Islet precursor cell (in vitro differentiated cells): ENCODE results near the gene ZSWIM3.
A peak's percentile ranks its signal among the peaks of the same experiment; 100 is the strongest.
"Not testable (repeated sequence)": the region's sequence is repeated elsewhere in the genome, so short reads cannot be mapped to it uniquely, and the experiment has no call there.

ENCODE experiments used
- DNase-seq: peaks from one replicate; pipeline ENCODE4 v3.0.0-alpha.2; 2018

Gene ZSWIM3

GRCh38 chr20:45890985-45891983, 33.9 kb downstream of the ZSWIM3 start, which contains the start of the genes CTSA and NEURL2:
CTSA (plus strand) TSS chr20:45891335; CDS start chr20:45891569, 234 bp downstream.
NEURL2 (minus strand) TSS chr20:45891208; CDS start chr20:45890991, 217 bp downstream.
- DNase-seq = peak; percentile 93

DNA sequence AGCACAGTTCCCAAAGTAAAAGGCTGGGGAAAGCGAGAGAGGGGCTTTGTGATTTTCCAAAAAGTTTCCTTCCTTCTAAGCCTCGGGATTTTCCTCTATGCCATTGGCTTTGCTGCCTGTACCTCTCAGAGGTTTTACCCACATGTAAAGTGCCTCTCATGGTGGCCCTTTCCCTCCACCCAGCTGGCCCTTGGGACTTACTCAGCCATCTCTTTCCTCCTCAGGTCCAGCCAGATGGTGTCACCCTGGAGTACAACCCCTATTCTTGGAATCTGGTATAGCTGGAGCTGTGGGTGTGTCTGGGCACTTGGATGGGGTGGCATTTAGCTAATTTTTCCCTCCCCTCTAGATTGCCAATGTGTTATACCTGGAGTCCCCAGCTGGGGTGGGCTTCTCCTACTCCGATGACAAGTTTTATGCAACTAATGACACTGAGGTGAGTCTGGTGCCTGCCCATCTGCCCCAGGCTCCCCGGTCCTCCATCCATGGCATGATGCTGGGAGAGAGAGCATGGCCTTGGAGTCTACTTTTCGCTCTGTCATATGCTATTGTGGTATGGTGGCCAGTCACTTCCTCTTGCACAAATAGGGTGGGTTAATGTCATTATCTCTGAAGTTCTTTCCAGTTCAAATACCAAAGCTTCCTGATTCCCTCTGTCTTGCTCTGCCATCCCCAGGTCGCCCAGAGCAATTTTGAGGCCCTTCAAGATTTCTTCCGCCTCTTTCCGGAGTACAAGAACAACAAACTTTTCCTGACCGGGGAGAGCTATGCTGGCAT, 34.8 kb downstream of the ZSWIM3 start:
- DNase-seq = no peak

DNA sequence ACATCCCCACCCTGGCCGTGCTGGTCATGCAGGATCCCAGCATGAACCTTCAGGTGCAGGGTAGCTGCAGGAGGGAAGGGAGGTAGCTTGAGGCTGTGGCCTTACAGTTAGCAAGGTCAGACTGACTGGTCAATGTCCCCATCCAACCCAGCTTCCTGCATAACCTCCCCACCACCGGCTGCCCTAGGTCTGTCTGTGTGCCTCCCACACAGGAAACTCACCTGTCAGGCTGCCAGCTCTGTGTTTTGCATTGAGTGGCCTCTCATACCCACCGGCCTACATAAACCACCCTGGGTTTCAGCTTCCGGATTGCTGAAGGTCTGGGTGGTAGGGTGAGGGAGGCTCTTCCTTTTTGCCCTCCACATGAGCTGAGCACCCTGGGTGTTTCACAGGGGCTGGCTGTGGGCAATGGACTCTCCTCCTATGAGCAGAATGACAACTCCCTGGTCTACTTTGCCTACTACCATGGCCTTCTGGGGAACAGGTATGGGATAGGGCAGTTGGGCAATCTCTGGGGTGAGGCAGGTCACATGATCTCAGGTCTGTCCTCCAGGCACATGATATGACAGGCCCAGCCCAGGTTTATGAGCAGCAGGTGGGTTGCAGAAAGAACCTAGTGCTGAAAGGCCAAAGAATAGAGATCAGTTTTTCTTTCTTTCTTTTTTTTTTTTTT, 35.5 kb downstream of the ZSWIM3 start:
- DNase-seq = no peak

DNA sequence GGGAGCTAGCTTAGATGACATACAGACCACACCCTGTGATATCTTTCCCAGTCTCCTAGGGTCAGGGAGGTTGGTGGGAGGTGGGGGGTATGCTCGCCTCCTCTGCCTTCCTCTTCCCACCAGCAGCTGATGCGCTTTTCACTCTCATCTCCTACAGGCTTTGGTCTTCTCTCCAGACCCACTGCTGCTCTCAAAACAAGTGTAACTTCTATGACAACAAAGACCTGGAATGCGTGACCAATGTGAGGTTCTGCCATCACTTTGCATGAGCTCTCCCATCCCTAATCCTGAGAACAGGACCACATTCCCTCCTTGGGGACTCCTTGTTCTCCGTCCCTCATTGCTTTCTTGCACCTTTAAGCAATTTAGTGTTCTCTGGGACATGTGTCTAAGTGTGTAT, 36.4 kb downstream of the ZSWIM3 start:
- no peak for DNase-seq

- DNase-seq = no peak
Measured at GRCh38 chr20:45894797-45895196, 37.4 kb downstream of the ZSWIM3 start.

DNA sequence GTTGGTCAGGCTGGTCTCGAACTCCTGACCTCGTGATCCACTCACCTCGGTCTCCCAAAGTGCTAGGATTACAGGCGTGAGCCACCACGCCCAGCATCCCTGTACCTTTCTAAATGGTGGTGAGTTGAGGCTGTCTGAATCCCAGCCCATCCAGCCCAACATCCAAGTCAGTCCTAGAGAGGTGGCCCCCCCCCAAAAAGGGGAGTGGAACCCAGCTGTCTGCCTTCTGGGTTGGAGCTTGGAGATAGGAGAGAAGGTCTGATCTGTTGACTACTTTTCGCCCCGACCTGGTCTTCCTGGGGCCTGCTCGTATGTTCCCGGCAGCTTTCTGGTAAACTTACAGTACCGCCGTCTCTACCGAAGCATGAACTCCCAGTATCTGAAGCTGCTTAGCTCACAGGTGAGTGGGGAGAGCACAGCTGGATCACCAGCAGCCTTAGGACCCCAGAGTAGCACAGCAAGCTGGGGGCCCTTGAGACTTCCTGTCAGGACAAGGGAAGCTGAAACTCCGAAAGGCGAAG, 39.3 kb downstream of the ZSWIM3 start:
- no peak for DNase-seq

DNA sequence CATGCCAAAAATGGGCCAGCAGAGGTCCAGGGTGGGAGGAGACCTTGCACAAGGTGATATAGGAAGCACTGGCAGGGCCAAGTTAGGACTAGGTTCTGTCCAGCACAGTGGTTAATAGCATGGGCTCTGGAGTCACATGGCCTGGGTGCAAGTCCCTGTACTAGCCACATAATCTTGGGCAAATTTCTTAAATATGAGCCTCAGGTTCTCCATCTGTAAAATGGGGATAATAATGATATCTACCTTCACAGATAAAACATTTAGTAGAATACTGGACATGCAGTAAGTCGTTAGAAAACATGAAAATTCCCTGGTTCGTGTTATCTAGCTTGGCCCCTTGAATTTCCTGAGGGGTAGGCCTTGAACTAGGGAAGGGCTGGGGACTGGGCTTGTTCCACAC, 39.9 kb downstream of the ZSWIM3 start:
- DNase-seq = no peak

GRCh38 chr20:45897692-45898091, 40.3 kb downstream of the ZSWIM3 start:
- no peak for DNase-seq

DNA sequence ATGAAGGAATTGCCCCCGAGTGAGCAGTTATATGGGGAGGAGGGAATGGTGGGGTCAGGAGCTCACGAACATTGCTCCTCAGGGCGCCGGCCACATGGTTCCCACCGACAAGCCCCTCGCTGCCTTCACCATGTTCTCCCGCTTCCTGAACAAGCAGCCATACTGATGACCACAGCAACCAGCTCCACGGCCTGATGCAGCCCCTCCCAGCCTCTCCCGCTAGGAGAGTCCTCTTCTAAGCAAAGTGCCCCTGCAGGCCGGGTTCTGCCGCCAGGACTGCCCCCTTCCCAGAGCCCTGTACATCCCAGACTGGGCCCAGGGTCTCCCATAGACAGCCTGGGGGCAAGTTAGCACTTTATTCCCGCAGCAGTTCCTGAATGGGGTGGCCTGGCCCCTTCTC, 40.9 kb downstream of the ZSWIM3 start:
- no peak for DNase-seq

DNA sequence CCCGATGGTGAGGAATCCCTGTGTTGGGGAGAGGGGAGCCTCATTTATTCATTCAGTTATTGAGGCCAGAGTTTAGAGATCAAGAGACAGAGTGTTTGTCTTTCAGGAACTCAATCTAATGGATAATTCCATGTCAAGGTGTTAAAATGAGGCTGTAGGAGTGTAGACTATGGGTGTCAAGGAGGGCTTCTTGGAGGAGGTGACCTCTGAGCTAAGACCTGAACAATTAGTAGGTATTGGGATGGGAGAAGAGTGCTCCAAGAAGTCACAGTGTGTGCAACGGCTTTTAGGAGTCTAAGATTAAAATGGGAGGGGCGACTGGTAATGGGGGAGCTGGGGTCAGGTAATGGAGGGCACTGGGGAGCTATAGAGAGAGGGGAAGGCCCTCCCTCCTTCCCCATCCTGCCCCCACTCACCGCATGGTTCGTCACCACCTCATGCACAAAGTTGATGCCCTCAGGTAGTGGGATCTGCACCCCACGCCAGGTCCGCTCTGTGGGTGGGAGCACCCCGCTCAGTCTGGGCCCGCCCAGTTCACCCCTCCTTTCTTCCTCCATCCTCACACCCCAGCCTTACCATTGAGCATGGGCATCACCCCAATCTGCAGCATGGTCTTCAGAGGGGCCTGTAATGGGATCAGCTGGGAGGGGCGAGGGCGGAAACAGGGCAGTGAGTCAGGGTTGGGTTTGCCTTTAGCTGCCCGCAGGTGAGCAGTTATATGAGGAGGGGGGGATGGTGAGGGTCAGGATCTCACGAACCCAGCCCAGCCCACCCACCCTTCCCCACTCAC, 41.8 kb downstream of the ZSWIM3 start:
- no peak for DNase-seq

DNA sequence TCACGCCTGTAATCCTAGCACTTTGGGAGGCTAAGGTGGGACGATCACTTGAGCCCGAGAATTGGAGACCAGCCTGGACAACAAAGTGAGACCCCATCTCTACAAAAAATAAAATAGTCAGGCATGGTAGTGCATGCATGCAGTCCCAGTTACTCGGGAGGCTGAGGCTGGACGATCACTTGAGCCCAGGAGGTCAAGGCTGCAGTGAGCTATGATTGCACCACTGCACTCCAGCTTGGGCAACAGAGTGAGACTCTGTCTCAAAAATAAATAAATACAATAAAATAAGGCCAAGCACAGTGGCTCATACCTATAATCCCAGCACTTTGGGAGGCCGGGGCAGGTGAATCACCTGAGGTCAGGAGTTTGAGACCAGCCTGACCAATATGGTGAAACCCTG, 43.9 kb downstream of the ZSWIM3 start:
- DNase-seq = not testable (repeated sequence)

DNA sequence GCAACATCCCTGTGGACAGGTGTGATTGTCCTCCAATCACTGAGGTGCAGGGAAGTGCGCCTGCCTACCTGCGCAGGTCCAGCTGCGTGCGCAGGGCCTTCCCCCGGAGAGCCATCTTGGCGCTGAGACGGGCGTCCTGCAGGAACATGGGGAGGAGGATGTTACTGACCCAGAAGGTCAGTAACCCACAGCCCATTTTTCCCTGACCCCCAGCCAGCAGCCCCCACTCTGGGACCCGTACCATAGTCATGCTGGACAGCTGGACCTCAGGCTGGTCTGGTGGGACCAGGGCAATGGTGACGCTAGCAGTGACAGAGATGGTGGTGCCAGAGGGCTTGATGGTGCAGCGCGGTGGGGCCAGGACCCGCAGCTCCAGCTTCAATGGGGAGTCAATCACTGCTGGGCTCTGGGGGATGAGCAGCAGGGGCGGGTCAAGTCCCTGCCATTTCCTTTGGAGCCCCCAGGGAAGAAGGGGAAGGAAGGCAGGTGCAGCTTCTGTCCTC, 44.8 kb downstream of the ZSWIM3 start:
- DNase-seq = no peak

GRCh38 chr20:45904583-45905504, 47.4 kb downstream of the ZSWIM3 start:
- no peak for DNase-seq

- peak; percentile 75 for DNase-seq
Measured at GRCh38 chr20:45905505-45906079, 48.2 kb downstream of the ZSWIM3 start.

DNA sequence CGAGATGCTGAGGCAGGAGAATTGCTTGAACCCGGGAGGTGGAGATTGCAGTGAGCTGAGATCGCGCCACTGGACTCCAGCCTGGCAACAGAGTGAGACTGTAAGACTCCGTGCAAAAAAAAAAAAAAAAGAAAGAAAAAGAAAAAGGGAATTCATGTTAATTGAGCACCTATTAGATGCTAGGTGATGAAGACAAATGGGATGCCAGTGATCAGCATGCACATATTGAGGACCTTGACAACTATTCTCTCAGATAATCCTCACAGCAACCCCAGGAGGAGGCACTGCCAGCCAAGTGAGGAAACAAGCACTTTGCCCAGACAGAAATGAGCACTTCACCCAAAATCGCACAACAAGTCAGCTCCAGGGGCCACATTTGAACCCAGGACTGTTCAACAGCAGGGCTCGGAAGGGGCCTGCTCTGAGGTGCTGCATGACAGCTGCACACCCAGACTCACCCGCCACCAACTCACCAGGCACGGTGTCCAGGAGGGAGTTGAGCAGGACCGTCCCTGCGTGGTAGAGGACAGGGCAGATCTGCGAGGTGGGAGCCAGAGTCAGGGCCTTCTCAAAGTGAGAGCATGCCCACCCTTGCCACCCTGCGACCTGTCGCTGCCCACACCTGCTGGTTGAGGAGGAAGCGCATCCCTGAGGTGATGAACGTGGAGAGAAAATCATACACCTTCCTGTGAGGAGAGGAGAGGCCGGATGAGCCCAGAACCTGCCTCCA, 50.0 kb downstream of the ZSWIM3 start:
- no peak for DNase-seq

DNA sequence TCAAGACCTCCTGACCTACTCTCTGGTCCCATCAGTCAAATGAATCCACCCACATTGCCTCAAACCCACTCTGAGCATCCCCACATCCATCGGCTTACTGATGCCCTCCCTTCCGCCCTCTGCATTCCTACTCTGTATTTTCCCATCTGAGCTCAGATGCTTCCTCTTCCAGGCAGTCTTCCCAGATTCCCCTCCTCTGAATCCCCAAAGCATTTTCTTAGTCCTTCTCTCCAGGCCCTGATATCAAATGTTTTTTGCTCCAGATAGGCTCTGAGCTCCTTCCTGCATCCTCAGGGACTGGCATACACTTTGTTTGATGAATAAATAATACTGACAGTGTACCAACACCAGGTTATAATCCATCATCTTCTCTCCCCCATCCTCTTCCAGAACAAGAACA, 50.7 kb downstream of the ZSWIM3 start:
- no peak for DNase-seq

DNA sequence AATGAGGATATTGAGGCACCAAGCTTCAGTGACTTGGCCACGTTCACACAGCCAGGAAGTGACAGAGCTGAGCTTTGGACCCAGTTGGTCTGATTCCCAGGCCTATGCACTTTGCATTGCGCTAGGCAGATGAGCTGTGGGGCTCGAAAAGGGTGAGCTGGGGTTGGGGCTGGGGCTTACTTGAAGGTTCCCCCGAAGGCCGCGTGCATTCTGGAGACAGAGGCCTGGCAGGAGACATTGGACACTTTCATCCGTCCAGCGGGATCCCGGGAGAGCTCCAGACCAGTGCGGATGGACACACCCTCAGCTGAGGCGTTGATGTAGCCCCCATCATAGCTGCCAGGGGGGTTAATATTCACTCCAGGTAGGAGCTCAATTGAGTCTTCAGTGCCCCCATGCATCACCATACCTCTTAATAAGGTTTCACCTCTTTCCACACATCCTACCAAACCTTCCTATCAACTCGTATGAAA, 52.0 kb downstream of the ZSWIM3 start:
- no peak for DNase-seq

GRCh38 chr20:45909817-45910669, 52.6 kb downstream of the ZSWIM3 start:
- DNase-seq = no peak
